COLO829 (cell line): ENCODE data around the gene ANXA4.
"Not testable (repeated sequence)": the region's sequence is repeated elsewhere in the genome, so short reads cannot be mapped to it uniquely, and the experiment has no call there.

ENCODE experiments used
- DNase-seq: peaks from one replicate; pipeline ENCODE4 v3.0.0; 2012; ENCODE audit warnings: low spot score

ANXA4 gene

DNA sequence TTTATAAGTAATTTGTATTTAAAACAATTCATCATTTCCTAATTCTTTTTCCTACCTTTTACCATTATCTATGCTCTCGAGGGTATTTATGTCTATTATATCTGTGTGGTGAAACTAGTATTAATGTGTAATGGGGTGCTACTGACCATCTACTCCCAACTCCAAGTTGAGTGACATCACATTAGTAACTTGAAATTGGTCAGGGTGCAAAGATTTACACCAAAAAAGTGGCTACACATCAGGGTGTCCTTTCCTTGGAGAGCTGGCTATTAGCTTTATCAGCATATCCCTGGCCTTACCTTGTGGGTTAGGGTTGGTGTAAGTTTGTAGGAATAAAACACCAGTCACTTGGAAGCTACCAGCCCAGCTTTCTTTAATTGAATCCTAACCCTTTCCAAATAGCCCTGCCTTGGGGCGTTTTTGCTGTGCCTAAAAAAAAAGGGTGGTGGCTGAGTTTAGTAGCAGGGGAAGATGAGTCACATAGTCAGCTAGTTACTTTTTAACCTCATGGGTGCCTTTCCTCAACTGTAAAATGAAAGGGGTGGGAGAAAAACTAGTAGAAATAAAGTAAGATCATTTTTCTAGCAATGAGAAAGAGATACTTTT is 14.0 kb downstream of the ANXA4 start:
- peak; percentile 51 for DNase-seq

DNA sequence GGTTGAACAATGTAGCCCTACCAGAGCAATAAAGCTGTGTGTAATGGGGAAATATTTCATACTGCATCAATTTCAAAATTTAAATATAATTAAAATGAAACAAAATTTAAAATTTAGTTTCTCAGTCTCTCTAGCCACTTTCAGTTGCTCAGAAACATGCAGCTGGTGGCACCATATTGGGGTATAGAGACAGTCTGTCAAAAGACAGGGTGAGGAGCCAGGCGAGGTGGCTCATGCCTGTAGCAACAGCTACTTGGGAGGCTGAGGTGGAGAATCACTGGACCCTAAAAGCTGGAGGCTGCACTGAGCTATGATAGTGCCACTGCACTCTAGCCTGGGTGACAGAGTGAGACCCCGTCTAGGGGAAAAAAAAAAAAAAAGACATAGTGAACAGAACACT is 20.1 kb downstream of the ANXA4 start:
- DNase-seq = no peak

DNA sequence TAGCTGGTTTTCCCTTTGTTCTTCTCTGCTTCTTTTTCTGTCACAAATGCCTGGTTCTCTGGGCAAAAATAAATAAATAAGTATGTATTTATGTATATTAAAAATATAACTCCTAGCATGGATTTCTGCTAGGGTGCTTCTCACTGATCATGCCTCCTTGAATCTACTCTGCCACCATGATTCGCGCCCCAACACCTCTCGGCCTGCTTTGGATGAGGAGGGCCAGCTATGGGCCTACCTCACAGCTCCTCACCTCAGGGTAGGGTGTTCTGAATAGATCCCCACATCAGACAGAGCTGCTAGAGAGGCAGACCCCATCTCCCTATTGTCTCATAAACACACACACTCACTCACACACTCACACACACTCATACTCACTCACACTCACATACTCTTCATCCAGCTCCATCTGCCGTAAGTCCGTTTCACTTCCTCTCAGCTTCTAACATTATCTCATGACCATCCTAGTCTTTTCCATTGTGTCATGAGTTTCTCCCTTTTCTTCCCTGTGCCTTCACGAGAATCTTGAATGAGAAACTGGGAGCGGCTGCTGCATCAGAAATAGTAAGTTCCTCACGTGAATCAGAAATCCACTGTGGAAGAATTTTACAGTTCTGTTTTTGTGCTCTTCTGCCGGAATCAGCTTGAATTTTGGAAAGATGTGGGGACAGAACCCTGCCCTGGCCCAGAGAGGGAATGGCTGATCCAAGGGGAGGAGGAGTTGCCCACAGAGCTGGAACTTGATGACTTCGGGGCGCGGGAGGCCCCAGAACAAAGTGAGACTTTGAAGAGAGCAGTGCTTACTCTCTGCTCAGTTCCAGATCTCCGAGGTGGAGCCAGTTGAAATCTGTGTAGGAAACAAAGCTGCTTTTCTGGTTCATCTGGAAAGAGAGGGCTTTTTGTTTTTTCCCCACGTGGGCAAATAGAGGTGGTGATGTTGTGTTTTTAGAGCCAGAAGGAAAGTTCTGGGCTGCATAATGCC is 20.9 kb downstream of the ANXA4 start:
- DNase-seq = peak; percentile 53

DNA sequence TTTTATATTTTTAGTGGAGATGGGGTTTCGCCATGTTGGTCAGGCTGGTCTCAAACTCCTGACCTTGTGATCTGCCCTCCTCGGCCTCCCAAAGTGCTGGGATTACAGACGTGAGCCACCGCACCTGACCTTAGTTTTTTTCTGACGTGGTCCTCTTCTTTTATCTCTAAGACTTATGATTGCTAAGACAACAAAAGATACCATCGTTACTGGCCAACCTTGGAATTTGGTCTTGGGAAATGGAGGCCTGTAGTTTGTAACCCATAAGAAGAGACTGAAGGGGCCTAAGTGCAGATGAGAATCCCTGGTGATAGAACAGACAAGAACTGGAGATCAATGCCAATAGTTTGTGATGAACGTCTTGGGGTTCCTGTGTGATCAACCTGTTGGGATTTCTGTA is 21.9 kb downstream of the ANXA4 start:
- not testable (repeated sequence) for DNase-seq

DNA sequence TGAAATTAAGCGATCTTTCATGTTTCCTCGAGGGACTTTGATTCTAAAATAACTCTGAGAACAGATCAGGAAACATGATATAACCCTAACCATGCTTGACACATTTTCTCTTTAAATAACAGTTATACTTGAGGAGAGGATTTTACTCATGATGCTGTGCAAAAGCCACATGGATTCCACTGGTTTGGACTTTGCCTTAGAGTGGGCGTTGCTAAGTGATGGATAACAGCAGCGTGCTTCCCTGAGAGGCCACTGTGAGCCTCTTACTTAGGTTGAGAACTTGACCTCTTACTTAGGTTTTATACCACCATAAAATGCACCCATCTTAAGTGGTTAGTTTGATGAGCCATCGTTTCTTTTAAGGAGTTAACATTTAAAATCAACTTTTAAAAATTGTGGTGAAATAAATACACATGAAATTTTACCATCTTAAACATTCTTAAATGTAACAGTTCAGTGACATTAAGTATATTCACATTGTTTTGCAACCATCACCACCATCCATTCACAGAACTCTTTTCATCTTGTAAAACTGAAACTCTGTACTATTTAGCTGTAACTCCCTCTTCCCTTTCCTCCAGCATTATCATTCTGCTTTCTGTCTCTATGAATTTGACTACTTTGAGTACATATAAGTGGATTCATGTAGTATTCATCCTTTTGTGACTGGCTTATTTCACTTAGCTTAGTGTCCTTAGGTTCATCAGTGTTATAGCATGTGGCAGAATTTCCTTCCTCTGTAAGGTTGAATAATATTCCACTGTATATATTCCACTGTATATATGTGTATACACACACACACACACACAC is 22.6 kb downstream of the ANXA4 start:
- DNase-seq = no peak

DNA sequence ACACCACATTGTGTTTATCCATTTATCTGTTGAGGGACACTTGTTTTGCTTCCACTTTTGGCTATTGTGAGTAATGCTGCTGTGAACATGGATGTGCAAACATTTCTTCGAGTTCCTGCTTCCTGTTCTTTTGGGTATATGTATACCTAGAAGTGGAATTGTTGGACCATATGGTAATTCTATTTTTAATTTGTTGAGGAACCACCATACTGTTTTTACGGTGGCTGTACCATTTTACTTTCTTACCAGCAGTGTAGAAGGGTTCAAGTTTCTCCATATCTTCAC is 23.1 kb downstream of the ANXA4 start:
- DNase-seq = no peak

DNA sequence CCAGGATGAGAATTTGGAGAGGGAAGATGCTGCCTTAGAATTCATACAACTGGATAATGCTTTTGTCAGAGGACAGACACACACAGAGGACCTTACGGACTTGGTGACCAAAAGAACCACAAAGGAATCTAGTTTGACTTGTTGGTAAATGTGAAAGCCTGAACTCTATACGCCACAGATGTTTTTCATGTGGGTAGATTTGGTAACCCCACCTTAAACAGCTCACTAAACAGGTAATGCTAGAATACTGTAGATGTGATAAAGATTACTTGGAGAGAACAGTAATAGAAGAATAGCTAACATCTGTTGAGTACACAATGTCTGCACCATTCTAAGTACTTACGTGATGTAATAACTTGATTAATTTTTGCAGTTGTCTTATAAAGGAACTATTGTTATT is 24.1 kb downstream of the ANXA4 start:
- DNase-seq = no peak

DNA sequence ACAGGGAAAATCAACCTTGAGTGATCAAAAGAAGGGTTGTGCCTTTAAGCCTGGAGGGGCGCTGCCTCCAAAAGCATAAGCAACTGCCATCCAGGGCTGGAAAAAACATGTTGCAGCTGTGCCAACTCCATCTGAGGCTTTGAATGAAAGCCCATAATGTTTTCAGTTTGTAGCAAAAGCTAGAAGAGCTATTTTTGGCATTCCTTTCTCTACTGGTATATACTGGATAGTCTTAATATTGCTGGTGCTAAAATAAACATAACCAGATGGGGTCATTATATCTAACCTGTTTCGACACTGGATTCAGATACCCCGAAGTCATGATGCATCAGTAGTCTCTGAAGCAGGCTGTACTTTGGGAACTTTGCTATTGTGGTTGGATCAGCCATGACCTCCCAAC is 25.1 kb downstream of the ANXA4 start:
- DNase-seq = no peak

DNA sequence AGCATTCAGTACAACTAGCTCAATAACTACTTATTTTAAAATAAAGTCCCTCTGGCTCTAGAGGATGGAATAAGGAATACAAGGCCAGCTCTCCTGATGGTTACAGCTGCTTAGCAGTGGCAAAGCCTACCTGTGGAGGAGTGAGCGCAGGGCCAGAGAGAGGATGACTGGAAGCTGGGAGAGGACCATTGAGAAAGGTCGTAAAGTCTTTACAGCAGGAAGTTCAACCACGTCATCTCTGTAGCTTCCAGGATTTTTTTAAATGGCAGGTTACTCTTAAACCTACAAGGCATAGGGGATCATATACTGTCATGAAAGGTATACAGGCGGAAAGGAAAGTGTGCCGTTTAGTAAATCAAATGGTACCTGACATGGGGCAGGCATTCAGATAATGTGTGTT is 26.3 kb downstream of the ANXA4 start:
- DNase-seq = no peak

DNA sequence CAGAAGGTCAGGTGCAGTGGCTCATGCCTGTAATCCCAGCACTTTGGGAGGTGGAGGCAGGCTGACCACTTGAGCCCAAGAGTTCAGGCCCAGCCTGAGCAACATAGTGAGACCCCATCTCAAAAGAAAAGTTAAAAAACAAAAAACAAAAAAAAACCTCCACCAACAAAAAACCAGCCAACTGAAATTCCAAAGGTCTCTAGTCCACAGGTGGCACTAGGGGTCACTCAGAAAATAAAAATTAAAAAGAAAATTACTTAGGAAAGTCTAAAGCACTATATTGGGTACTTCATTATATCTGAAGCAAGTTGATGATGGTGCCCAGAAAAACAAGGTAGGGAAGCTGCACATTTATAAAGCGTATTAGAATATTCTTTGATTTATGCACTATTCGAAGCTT is 26.9 kb downstream of the ANXA4 start:
- DNase-seq = no peak

DNA sequence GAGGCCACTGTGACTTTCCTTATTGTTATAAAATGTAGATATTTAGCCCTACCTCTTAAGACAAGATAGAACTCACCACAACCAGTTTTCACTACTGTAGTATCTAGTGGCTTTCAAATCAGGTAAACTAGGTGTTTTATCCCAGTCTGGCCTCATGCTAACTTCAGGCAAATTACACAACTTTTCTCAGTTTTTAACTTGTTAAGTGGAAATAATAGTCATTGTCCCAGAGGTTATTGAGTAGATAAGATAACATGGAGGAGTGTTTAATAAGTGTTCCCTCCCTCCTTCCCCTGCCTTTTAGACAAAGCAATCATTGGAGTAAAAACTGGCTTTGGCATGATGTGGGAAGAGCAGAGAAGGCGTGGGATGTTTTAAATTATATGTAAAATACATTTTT is 27.3 kb downstream of the ANXA4 start:
- no peak for DNase-seq

DNA sequence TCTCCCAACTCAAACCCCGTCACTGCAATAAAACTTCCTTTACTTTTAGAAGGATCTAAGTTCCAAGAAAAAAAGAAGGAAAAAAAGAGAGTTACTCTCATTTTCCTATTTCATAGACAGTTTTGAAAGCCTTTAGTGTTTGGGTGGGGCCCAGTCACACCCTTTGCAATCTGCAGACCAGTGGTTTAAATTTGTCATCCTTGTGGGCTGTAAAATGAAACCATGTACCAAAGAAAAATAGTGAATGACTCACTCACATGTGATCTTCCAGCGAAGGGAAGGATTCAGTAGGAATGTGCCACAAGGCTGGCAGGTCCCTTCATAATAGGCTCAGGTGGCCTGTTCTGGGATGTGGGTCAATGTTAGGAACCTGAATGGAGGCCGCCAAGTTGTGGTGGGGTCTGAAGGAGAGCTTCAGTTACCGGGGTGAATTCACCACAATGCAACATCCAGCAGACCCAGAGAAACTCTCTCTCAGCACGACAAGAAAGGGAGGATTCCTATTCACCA is 28.3 kb downstream of the ANXA4 start:
- DNase-seq = peak; percentile 79

DNA sequence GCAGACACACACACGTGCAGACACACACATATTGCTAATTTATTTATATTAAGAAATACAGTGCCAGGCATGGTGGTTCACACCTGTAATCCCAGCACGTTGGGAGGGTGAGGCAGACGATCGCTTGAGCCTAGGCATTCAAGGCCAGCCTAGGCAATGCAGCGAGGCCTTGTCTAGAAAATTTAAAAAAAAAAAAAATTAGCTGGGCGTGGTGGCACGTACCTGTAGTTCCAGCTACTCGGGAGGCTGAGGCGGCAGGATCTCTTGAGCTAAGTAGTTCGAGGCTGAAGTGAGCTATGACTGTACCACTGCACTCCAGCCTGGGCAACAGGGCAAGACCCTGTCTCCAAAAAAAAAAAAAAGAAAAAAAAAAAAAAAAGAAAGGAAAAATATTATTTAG is 28.8 kb downstream of the ANXA4 start:
- no peak for DNase-seq

DNA sequence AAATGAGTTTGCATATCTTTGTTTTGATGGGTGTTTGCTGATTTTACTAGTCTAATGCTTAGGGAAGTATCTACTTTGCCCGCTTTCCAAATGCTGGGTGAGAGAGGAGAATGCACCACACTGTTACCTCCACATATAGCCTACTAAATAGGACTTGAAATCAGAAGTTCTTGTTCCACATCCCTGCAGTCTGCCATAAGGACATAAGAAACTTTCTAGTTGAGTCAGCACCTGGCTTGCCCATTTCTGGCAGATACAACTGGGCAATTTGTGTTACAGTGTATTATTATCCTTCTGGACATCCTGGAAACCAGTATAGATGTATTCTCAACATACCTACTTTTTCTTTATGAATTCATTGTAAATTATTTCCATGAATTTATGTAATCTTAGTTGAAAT is 29.5 kb downstream of the ANXA4 start:
- no peak for DNase-seq

DNA sequence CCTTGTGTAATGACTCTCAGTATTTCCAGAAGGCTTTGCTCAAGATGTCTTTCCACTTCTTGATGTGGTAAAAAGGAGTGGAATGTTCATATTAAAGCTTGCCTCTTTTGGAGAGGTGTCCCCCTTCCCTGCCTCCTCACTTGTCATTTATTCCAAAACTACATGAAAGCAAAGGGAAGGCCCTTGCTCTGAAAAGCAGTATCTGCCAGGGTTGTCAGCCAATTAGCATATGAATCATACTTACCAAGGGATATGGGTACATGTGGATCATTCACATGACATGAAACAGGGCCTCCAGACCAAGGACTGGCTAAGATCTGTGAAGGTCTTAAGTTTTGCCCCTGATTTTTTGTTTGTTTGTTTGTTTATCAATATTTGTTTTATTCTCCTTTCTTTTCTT is 31.3 kb downstream of the ANXA4 start:
- peak; percentile 40 for DNase-seq

DNA sequence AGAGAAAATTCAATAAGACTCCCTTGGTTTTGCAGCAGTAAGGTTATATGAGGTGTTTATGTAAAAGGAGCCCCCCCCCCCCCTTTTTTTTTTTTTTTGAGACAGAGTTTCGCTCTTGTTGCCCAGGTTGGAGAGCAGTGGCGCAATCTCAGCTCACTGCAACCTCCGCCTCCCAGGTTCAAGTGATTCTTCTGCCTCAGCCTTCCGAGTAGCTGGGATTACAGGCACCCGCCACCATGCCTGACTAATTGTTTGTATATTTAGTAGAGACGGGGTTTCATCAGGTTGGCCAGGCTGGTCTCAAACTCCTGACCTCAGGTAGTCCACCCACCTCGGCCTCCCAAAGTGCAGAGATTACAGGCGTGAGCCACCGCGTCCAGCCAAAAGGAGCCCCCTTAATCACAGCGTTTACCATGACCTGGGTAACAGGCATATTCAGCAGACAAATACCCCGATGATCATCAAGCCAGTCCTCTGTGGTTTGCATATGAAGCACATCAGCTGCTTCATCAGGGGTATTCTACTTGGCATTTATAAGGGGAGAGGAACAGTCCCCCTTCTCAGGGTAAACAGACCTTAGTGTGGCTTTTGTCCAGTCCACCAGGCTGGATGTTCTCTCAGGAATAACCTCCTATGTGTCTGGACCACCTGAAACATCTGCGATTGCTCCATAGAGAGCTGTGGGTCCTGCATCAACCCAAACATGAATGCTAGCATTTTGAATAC is 32.5 kb downstream of the ANXA4 start:
- not testable (repeated sequence) for DNase-seq

DNA sequence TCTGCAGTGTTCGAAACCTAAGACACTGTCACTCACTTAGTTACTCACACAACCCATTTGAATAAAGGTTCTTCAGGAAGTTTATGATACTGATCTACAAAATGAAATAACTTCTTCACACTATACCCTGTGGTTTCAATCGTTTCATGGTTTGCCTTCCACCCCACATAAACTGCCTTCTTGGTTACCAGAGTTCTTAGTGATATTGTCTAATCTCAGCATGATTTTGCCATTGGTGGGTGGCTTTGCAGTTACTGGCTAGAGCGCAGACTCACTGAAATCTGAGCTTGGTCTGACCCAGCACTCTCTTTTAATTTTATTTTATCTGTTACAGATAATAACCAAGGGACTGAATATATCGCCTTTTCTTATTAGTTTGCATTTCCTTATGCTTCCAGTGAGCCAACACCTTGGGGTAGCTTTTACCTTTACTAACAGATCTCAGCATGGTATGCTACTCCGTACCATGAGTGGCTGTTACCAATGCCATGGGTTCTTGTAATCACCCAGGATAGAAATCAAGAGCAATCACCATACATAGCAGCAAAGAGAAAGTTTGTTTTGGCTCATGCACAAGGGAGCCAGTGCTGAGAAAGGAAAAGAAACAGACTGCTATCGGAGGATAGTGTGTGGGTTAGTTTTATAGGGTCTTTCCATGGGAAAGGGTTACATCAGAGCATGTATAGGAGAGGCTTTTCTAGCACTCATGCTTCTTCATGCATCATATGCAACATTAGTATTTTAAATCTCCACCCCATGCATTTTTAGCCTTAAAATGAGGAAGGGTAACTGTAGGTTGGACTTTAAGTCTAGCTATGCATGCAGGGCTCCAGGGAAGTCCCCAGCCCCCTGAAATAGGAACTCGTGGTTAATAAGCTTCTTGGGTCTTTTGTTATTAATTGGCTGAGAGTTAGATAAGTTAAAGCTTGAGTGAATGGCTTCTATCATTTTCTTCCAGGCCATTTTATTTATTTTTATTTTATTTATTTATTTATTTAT is 33.3 kb downstream of the ANXA4 start:
- DNase-seq = no peak

DNA sequence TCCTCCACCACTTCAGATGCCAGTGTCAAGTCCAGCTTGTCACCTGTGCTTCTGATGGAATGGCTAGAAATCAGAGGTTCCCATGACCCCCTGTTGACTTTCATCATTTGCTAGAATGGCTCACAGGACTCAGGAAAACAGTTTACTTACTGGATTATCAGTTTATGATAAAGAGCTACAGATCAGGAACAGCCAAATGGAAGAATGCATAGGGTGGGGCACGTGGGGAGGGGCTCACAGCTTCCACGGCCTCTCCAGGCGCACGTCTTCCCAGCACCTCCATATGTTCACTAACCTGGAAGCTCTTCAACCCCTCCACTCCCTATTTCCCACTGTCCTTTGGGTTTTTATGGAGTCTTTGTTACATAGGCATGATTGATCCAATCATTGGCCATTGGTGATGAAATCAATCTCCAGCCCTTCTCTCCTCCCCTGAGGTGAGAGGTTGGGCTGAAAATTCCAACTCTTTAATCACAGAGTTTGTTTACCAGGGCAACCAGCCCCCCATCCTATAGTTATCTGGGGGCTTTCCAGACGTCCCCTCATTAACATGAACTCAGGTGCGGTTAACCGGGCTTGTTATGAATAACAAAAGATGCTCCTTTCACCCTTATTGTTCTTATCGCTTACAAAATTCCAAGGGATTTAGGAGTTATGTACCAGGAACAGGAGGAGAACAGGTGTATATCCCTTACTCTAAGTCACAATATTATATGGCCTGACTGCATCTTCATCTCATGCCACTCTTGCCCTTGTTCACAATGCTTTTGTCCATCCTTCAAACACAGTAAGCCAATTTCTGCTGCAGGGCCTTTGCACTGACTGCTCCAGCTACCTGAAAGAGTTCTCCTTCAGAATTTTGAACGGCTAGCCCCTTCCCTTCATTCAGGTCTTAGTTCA is 35.2 kb downstream of the ANXA4 start:
- no peak for DNase-seq

DNA sequence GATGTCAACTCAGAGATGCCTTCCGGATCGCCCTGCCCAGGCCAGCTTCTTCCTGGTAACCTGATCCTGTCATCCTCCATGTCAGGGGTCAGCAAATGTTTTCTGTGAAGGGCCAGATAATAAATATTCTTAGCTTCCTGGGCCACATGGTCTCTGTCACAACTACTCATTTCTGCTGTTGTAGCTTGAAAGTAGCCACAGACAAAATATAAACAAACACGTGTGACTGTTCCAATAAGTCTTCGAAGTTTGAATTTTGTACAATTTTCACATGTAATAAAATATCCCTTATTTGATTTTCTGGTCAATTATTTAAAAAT is 35.8 kb downstream of the ANXA4 start:
- no peak for DNase-seq
